Raji (cell line): ENCODE data around the gene ADISSP.

Experiments
- POLR2A ChIP-seq: IDR thresholded peaks from 2 replicates; pipeline ENCODE4 v1.6.1; 2011; ENCODE audit warnings: low read depth, low read length, control low read depth; ENCODE audit not compliant: insufficient read depth

ADISSP gene

DNA sequence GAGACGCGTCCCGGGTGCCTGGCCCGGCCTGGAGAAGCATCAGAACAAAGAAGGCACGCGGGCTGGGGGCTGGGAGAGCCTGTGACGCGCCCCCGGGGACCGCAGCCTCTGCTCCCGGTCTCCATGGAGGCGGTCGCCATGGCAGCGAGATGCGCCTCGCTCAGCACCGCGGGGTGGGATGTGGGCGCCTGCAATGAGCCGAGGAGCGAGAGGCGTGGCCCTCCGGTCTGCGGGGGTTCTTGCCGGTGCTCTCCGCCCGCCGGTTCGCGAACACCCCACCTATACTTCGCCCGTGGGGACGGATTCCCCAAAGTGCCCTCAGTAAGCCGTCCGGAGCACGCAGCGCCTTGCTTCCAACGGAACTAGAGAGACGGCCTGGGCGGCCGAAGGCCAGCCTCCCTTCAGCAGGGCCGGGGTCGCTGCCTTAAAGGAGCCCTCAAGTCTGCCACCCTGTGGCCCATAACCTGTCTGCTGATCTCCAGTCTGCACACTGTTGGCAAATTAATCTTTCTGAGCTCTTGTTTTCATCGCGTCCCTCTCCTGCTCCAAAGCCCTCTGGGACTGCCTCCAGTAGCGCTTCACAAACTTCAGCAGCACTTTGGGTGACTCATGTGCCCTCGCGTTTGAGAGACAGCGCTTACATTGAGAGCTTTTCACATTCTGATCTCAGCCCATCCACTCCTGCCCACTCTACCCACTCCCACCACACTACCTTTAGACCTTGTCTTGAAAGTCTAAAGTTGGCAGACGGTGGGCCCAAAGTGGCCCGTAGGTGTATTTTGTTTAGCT, 983 bp upstream of the ADISSP start:
- TF ChIP-seq POLR2A: no peak

DNA sequence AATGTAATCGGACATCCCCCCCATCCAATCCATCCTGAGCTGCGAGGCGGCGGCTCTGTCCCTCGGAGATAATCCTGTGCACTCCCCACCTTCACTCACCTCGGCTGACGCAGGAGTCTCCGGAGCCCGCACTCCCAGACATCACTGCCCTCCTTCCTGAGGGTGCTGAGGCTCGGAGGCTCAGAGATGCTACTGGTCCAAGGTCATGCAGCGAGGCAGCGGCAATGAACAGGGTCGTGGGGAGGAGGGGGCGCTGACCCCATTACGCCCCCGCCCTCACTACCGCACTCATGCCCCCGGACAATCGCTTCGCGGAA, 485 bp downstream of the ADISSP start:
- no peak for TF ChIP-seq POLR2A

DNA sequence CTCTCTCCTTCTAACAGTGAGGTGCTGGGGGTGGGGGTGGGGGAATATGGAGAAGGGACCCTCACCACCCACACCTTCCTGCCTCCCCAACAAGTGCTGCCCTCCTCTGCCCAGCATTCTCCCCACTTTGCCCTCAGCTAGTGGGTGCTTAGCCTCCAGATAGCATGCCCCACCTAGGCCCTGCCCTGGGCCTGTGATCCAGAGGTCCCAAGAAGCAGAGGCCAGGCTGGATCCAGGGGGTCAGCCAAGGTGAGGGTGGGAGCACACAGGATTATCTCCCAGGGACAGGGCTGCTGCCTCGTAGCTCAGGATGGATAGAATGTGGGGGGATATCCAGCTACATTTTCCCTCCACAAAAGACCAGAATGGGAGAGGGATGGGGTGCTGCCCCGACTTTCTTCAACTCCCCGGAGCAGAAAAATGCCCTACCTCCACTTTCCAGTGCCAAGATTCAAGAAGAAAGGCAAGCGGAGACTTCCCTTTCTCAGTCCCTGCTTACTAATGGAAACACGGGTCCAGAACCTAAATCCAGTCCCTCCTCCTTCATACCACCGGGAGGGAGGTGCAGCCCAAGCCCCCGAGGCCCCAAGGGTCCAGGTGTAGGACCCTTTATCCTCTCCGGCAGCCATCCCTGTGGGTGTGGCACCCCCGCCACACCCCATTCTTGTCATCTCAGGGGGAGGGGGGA, 987 bp downstream of the ADISSP start:
- no peak for TF ChIP-seq POLR2A

DNA sequence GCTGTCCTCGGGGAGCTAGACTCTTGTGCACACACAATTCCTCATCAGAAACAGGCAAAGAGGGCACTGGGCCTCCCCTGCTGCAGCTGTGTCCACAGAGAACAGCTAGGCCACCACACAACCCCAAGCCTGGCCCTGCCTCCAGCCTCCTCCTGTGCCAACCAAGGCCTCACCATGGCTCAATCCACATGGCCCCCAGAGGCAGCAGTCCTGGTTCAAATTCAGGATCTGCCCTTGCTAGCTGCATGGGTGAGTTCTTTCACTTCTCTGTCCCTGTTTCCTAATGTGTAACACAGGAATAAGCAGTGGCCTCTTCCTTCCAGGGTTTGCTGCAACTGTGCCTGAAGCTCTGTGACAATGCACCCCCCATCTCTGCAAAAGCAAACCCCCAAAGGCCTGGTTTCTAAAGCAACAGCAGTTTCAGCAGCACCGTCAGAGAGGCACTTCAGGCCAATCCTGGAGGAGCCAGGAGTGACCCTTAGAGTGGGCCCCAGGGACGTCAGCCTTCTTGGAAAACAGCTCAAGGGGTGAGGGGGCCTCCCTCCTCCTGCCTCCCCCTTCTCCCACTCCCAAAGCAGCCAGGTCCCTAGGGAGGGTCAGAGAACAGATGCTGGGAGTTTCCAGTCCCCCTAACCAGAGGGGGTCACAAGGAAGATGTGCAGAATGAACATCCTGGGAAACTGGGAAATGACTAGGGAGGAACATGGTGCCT, 2.2 kb downstream of the ADISSP start:
- no peak for TF ChIP-seq POLR2A

DNA sequence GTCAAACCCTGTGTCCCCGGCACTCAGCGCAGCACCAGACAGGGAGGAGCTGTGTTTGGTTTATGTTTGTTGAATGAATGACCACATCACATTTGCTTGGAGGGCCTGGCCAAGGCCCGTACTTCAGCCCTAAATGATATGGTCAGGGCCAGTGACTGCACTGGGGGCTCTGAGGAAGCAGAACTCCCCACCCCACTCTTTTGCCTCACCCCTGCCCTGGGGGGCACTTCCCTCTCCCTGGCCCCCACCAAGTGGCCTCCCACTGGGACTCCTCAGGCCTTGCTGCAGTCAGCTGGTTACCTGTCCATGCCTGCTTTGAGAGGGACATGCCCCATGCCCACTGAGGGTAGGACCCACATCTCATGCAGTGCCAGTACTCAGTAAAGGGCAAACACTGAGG, 2.9 kb downstream of the ADISSP start:
- no peak for TF ChIP-seq POLR2A

DNA sequence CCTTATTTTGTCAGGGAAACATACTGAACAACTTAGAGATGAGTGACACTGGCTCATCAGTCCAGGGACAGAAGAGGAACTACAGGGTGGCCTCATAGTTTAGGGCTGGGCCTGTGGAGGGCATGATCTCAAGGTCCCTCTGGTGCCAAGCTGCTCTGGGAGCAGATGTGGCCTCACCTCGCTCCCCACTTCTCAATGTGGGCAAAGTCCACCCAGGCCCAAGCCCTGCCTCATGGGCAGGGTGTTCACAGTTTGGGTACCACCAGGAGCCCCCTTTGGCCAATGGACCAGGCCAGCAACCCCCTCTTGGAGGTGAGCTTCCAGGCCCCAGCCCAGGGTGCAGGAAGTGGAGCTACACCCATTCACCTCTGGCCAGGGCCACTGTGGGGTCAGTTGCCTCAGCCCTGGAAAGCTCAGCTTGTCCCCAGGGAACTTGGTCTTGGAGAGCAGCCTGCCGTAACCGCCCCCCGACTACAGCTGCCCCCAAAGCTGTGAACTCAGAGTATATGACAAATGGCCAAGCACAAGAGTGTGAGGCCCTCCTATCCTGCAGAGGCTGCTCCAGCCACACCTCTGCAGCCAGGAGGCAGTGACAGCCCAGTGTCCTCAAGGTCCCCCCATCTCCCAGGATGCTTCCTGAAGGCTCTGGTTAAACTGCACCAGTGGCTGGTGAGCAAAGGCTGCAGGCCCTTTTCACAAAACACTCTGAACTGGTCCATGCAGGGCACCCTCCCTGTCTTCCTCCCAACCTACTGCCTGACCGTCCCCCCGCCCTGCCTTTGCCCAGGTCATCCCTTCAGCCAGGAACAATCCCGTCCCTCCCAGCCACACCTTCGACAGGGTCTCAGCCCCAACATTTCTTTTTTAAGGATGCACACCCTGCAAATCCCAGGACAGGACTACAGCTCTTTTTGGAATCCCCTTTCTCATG, 3.6 kb downstream of the ADISSP start:
- no peak for TF ChIP-seq POLR2A

DNA sequence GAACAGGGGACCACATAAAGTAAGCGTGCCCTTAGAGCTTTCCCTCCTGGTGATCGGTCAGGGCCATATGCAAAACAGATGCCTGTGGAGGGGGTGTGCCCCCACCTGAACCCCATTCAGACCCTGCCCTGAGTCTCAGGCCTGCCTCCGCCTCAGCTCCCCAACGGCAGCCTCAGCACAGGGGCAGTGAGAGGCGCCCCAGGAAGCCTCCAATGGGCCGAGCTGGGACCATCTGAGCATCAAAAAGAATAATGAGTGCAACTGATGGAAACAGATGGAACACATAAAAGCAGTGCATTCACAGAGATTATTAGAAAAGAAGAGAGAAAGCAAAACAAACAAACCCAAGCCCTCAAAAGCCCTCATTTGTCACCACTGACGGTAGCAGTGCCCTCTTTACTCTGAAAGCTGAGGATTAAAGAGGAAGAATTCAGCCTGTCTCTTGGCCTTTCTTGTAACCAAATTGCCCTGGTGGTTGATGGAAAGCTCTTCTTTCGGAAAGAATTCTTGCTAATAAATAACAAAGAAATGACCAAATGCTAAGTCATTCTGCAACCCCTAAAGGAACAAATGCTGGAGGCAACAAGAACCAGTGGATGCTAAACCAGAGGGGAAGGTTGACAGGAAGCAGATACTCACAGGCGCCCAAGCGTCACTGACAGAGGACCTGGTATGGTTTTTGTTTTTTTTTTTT, 6.8 kb downstream of the ADISSP start:
- no peak for TF ChIP-seq POLR2A

DNA sequence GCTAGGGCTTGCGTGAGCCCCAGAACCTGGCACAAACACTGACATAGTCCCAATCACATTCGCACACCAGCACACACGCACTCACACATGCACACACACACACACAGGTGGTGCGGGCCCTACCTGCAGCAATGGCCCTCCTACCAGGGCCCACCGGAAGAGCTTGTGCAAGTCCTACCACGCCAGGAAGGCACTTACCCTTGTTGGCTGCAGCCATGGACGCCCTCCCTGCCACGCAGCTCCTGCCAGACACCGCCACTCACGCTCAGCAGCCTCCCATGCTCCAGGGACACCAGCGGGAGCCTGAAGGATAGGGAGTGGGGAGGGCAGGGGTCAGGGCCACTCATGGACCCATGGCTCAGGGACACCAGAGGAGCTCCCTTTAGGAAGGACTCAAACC, 7.7 kb downstream of the ADISSP start:
- TF ChIP-seq POLR2A: no peak

DNA sequence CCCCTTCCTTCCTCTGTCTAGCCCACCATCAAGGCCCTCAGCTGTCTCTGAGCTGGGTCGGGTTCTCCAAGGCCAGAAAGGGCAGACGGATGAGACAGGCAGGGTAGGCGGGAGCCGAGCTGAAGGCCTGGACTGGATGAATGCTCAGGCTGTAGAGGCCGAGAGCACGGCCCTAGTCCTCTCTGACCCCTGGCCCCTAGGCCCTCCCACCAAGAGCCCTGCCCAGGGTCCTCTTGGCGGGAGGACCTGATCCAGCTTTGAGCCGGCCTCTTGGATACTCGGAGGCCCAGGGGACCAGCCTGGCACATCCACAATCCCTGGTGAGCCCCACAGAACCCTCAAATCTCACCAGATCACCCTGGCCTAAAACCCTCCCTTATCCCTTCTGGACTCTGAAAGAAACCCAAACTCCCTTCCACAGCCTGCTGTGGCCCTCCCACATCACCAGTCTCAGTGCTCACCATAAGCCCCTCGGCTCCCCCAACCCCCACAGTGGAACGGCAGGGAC, 8.2 kb downstream of the ADISSP start:
- TF ChIP-seq POLR2A: no peak

DNA sequence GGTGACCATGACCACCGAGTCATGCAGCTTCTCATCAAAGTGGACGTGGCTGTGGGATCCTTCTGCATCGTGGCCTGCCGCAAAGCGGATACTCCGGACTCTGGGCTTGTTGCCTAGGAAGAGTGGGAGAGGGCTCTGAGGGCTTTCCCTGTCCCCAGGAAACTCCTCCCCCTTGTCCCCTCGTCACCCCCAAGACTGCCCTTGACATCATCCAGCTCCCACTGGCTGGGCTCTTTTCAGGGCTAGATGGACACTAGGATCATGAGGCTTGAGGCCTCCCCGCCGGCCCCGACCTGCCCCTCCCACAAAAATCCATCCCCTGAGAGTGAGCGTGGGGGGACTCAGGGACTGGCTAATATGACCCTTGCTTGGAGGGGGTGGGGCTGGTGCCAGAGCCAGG, 9.0 kb downstream of the ADISSP start:
- no peak for TF ChIP-seq POLR2A

DNA sequence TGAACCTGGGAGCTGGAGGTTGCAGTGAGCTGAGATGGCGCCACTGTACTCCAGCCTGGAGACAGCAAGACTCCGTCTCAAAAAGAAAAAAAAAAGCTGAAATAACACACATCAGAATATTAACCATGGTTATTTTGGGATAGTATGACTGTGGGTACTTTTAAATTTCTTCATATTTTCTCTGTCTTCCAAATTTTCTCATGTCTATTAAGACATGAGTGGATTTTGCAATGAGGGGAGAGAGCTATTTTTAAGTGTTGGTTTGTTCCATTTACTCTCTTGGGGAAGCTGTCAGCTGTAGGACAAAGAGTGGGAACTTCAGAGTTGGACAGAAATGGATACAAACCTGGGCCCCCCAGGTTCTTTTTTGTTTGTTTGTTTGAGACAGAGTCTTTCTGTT, 10.3 kb downstream of the ADISSP start:
- no peak for TF ChIP-seq POLR2A

DNA sequence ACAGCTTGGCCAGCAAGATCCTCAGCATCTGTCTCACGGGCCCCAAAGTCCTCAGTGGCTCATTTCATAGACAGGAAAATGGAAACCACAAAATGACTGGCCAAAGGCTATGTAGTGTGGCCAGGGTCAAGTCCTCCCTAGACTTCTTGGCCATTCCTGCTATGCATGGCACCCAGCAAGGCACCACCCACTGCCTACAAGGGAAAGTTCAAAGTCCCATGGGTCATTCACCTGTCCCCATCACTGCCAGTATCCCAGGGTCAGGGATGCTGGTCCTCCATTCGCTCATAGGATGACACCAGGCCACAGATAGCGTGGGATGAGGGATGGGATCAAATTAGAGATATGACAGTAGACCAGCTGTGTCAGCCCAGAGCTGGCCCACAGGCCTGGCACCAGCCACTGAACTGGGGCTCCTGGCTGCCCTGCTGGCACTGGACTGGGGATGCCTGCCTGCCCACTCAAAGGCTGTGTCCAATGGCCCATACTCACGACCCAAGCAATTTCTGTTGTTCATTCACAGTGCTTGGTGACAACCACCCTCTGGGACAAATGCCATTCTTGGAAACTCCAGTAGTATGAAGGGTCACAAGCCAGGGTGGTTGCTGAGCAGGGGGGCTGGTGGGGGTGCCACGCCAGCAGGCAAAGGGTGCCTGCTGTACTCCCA, 11.6 kb downstream of the ADISSP start:
- no peak for TF ChIP-seq POLR2A

DNA sequence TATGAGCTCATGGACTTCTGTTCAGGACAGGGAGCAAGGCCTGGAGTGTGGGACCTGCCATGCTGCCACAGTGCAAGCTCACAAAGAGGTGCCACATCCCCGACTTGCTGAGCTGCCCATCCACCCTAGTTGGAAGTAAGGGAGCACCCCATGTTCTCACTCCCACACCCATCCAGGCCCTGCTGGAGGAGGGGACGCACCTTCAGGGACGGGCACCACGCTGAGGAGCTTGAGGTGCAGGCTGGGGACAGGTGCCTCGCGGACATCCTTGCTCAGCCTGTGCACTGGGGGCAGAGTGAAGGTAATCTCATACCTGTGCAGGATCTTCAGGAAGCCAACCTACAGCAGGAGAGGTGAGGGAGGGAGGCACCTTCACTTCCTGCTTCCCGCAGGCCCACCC, 12.3 kb downstream of the ADISSP start:
- TF ChIP-seq POLR2A: no peak

DNA sequence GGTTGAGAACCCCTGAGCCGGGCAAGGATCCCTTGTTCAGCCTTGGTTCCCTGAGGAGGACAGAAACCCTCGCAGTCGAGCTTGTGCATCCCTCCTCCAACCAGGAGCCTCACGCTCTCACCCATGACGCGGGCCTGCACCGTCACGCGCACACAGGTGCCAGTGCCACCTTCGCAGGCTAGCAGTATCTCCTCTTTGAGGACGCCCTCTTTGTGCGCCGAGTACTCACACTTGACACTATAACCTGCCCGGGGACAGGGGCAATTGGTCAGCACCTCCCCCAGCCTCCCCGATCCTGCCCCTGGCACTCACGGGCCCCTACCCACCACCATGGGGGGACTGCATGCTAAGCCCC, 13.3 kb downstream of the ADISSP start:
- no peak for TF ChIP-seq POLR2A
